Stimulated activated effector memory CD8-positive, alpha-beta T cell treated with anti-CD3 and anti-CD28 coated beads, Interleukin-12 subunit alpha, Interleukin-12 subunit beta, amount 100 ng/mL, for 72 hours (primary cell): ENCODE results near the gene FAM227B.
A peak's percentile ranks its signal among the peaks of the same experiment; 100 is the strongest.
"Not testable (repeated sequence)": the region's sequence is repeated elsewhere in the genome, so short reads cannot be mapped to it uniquely, and the experiment has no call there.

Experiments
- ATAC-seq: fragments of 150-1000 bp; cut with Tn5 transposase; 2 replicates; pipeline ENCODE4 v1.10.0; 2021
- DNase-seq, 2 donors: peaks; one replicate each; pipeline ENCODE4 v3.0.0; 2021 to 2022; ENCODE audit warnings: low spot score in 2 of 2
- H3K27ac Mint-ChIP-seq: one replicate; pipeline ENCODE4 v1.8.0; 2022; ENCODE audit warnings: mild to moderate bottlenecking, mixed read lengths
- H3K36me3 Mint-ChIP-seq: one replicate; pipeline ENCODE4 v1.8.0; 2022; ENCODE audit warnings: mild to moderate bottlenecking, mixed read lengths
- H3K4me1 Mint-ChIP-seq: one replicate; pipeline ENCODE4 v1.8.0; 2022; ENCODE audit warnings: mixed read lengths
- H3K4me3 Mint-ChIP-seq: one replicate; pipeline ENCODE4 v1.8.0; 2022; ENCODE audit warnings: mild to moderate bottlenecking, mixed read lengths
- H3K9me3 Mint-ChIP-seq: one replicate; pipeline ENCODE4 v1.8.0; 2022; ENCODE audit warnings: mixed read lengths

FAM227B gene

GRCh38 chr15:49492151-49492550 lies 128.5 kb downstream of the FAM227B start:
- ATAC-seq (no peak), DNase-seq (no peak)
- Mint-ChIP-seq H3K4me3 (no peak overlapping the region), H3K27ac (no peak overlapping the region), H3K36me3 (no peaks in the 10 kb centered on the region), H3K9me3 (no peaks in the 10 kb centered on the region), H3K4me1 (no peaks in the 10 kb centered on the region)

- no peaks in the 10 kb centered on the region for H3K36me3 Mint-ChIP-seq
These were observed 129.7 kb downstream of the FAM227B start for GRCh38 chr15:49490966-49491365.

DNA sequence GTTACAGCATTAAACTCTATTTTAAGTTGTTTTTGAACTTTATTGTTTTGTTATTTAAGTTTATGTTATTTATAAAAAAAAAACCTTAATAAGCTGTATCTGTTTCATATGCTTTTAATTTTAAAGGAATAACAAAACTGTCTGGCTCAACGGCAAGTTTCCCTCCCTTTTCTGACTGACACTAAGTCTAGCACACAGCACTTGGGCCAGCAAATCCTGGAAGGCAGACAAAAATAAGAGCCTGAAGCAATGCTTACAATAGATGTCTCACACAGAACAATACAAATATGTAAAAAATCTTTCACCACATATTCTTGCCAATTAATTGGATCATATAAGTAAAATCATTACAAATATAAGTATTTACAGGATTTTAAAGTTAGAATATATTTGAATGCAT lies 135.2 kb downstream of the FAM227B start:
- not testable (repeated sequence) for H3K9me3 Mint-ChIP-seq, H3K27ac Mint-ChIP-seq, H3K4me3 Mint-ChIP-seq, H3K4me1 Mint-ChIP-seq, DNase-seq, H3K36me3 Mint-ChIP-seq, ATAC-seq

More at GRCh38 chr15:49490966-49491365, 129.7 kb downstream of the FAM227B start:
- DNase-seq (no peak), ATAC-seq (no peak)
- Mint-ChIP-seq H3K4me1 (no peaks in the 10 kb centered on the region), H3K4me3 (no peak overlapping the region), H3K27ac (no peak overlapping the region), H3K9me3 (no peaks in the 10 kb centered on the region)

- not testable (repeated sequence) for DNase-seq, ATAC-seq, H3K4me1 Mint-ChIP-seq, H3K27ac Mint-ChIP-seq, H3K4me3 Mint-ChIP-seq, H3K36me3 Mint-ChIP-seq, H3K9me3 Mint-ChIP-seq
These were observed 141.6 kb downstream of the FAM227B start for GRCh38 chr15:49478982-49479381.

DNA sequence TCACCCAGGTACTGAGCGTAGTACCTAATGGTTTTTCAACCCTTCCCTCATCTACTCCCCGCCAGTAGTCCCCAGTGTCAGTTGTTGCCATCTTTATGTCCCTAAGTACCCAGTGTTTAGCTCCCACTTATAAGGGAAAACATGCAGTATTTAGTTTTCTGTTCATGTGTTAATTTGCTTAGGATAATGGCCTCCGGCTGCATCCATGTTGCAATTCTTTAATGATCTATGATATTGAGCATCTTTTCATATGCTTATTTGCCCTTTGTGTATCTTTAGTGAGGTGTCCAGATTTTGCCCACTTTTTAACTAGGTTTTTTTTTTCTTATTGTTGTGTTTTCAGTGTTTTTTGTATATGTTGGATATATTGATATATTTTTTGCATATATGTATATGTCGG lies 142.6 kb downstream of the FAM227B start:
- not testable (repeated sequence) for H3K36me3 Mint-ChIP-seq, H3K9me3 Mint-ChIP-seq, ATAC-seq, H3K27ac Mint-ChIP-seq, H3K4me3 Mint-ChIP-seq, H3K4me1 Mint-ChIP-seq, DNase-seq

- Mint-ChIP-seq H3K9me3 (no peaks in the 10 kb centered on the region), H3K4me1 (peaks cover 6% of the 10 kb centered on the region), H3K4me3 (no peak overlapping the region), H3K27ac (no peak overlapping the region), H3K36me3 (no peaks in the 10 kb centered on the region)
- no peak for ATAC-seq
- no peak for DNase-seq
These were observed 147.6 kb downstream of the FAM227B start for GRCh38 chr15:49473031-49473430.

GRCh38 chr15:49472338-49472737 lies 148.3 kb downstream of the FAM227B start:
- Mint-ChIP-seq H3K9me3 (no peaks in the 10 kb centered on the region), H3K36me3 (no peaks in the 10 kb centered on the region), H3K27ac (no peak overlapping the region), H3K4me3 (no peak overlapping the region), H3K4me1 (peaks cover 6% of the 10 kb centered on the region)
- DNase-seq (no peak), ATAC-seq (no peak)

DNA sequence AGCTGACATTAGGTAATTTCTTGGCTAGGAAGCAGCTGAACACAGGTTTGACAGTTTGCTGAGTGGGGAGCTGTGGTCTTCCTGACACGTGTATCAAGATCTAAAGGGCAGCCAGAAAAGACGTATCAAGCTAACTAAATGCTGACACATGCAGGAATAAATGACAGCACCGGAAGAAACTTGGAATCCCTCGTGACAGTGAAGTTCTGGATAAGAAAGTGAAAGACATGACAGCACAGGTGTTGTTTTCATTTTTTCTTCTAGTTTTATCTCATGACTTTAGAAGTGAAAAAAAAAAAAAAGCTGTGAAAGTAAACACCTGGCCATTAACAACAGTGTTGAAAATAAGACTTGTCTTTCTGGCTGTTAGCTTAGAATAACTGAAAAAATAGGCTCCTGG lies 148.9 kb downstream of the FAM227B start:
- H3K4me1 Mint-ChIP-seq, result peaks cover 6% of the 10 kb centered on the region
- no peak overlapping the region for H3K4me3 Mint-ChIP-seq
- ATAC-seq, result peak; percentile 76
- H3K9me3 Mint-ChIP-seq, result no peaks in the 10 kb centered on the region
- DNase-seq, result no peak
- H3K27ac Mint-ChIP-seq, result no peak overlapping the region
- H3K36me3 Mint-ChIP-seq, result no peaks in the 10 kb centered on the region

- ATAC-seq, H3K36me3 Mint-ChIP-seq, H3K27ac Mint-ChIP-seq, H3K4me3 Mint-ChIP-seq, H3K9me3 Mint-ChIP-seq, H3K4me1 Mint-ChIP-seq: not testable (repeated sequence)
- DNase-seq, result peak in 1 of 2 donors; percentile 57
These were observed 149.4 kb downstream of the FAM227B start for GRCh38 chr15:49471248-49471647.

DNA sequence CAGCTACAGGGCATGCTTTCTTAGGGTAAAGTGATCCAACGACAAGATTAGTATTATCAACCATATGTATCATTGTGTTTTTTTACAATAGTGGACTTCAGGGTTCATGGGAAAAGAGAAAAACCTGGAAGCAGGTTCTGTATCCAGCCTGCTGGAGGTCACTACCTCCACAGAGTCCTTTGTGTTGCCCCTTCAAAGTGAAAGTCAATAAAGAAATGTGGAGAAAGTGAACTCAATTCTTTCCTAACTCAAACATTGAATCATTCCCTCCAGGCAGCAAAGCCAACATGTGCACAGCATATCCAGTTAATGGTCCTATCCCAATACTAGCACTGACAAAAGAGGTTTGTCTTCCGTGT lies 152.2 kb downstream of the FAM227B start:
- no peak for ATAC-seq
- Mint-ChIP-seq H3K27ac (no peak overlapping the region), H3K9me3 (no peaks in the 10 kb centered on the region), H3K36me3 (no peaks in the 10 kb centered on the region), H3K4me1 (peaks cover 6% of the 10 kb centered on the region), H3K4me3 (no peak overlapping the region)
- DNase-seq, result no peak

DNA sequence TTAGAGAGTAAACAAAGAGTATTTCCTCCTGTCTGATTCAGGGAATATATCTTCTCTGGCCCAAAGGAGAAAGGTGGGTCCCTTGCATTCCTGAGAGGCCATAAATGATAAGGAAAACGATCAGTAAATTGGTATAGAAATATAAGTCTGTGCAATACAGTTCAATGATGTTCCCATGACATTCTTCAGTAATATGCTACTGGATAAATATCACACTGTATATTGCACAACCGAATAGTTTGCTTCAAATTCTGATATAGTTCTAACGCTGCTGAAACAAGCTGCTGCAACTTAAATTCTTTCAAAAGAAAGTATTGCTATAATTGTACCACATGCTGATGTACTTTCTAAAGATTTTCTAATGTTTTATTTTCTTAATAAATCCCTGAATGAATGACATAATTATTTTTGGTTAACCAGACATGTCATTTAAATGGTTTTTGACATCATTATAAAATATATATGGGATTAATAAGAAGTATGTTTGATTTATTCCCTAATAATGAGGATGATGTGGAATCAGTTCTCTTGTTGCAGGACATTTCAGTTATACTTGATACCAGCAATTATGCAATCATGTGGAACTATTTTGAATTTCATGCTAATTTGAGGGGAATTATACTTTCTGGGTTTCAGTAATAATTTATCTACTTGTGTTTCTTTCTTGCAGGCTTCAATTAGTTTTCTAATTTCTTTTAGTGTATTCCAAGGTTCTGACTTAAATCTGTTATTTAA lies 152.7 kb downstream of the FAM227B start:
- ATAC-seq (no peak), DNase-seq (no peak)
- no peaks in the 10 kb centered on the region for H3K9me3 Mint-ChIP-seq
- no peaks in the 10 kb centered on the region for H3K36me3 Mint-ChIP-seq
- no peak overlapping the region for H3K27ac Mint-ChIP-seq
- no peak overlapping the region for H3K4me3 Mint-ChIP-seq
- peaks cover 6% of the 10 kb centered on the region for H3K4me1 Mint-ChIP-seq

DNA sequence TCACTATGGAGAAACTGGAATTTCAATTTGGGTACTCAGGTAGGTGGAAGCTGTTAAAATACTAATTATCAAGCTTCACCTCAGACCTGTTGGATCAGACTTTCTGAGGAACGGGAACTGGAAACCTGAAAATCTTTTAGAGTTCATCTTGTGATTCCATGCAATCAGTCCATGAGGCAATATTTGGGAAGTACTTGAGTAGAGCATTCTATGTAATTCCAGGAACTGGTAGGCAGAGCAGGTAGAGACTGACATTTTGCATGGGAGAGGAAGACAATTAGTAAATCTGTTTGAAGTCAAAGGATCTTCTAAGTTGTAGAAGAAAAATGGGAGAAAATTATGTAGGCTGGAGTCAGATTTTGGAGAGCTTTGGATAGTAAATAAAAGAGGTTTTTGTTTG lies 154.5 kb downstream of the FAM227B start:
- no peaks in the 10 kb centered on the region for H3K9me3 Mint-ChIP-seq
- DNase-seq (no peak), ATAC-seq (no peak)
- no peak overlapping the region for H3K27ac Mint-ChIP-seq
- no peaks in the 10 kb centered on the region for H3K36me3 Mint-ChIP-seq
- no peaks in the 10 kb centered on the region for H3K4me1 Mint-ChIP-seq
- H3K4me3 Mint-ChIP-seq, result no peak overlapping the region

DNA sequence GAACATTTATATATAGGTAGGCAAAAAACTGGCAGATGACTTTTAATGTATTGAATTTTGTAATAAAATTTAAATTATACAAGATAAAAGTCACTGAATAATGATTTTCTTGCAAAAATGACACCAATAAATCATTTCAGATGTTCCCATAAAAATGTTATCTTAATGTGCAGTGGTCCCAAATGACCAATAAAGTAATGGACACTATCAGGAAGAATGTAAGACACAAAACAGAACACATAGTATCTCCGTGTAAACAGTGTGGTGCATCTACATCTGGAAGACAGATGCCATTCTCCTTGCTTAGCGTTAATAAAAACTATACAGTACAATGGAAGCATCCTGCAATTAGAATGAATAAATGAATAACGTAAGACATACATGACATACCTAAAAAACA lies 156.1 kb downstream of the FAM227B start:
- Mint-ChIP-seq H3K36me3 (no peaks in the 10 kb centered on the region), H3K4me3 (no peak overlapping the region), H3K27ac (no peak overlapping the region), H3K4me1 (no peaks in the 10 kb centered on the region), H3K9me3 (no peaks in the 10 kb centered on the region)
- ATAC-seq, result no peak
- no peak for DNase-seq

- Mint-ChIP-seq H3K4me1 (no peaks in the 10 kb centered on the region), H3K27ac (no peak overlapping the region), H3K4me3 (no peak overlapping the region), H3K9me3 (no peaks in the 10 kb centered on the region), H3K36me3 (no peaks in the 10 kb centered on the region)
- ATAC-seq, result no peak
- DNase-seq, result no peak
These were observed 158.3 kb downstream of the FAM227B start for GRCh38 chr15:49462232-49462844.

GRCh38 chr15:49460411-49460941 lies 160.1 kb downstream of the FAM227B start:
- ATAC-seq (no peak), DNase-seq (no peak)
- no peaks in the 10 kb centered on the region for H3K9me3 Mint-ChIP-seq

GRCh38 chr15:49458145-49458544 lies 162.5 kb downstream of the FAM227B start:
- Mint-ChIP-seq H3K4me3 (no peak overlapping the region), H3K9me3 (no peaks in the 10 kb centered on the region), H3K27ac (no peak overlapping the region), H3K4me1 (no peaks in the 10 kb centered on the region), H3K36me3 (no peaks in the 10 kb centered on the region)
- DNase-seq, result no peak
- ATAC-seq, result no peak

More at GRCh38 chr15:49460411-49460941, 160.1 kb downstream of the FAM227B start:
- Mint-ChIP-seq H3K27ac (no peak overlapping the region), H3K4me1 (no peaks in the 10 kb centered on the region), H3K36me3 (no peaks in the 10 kb centered on the region), H3K4me3 (no peak overlapping the region)
